Neuronal stem cell (in vitro differentiated cells): ENCODE results near the gene TMEM218.
A peak's percentile ranks its signal among the peaks of the same experiment; 100 is the strongest.

ENCODE experiments used
- DNase-seq: peaks from one replicate; pipeline ENCODE4 v3.0.0-alpha.2; 2013; ENCODE audit warnings: low spot score
- H2AFZ ChIP-seq: one replicate; pipeline ENCODE4 v1.6.1; 2013; ENCODE audit warnings: mild to moderate bottlenecking, low read length, inconsistent platforms
- H2AK5ac ChIP-seq: 2 replicates; pipeline ENCODE4 v1.6.1; 2013; ENCODE audit warnings: low read depth, mild to moderate bottlenecking, inconsistent platforms, low read length, moderate library complexity, mixed read lengths
- H2BK120ac ChIP-seq: 2 replicates; pipeline ENCODE4 v1.6.1; 2013; ENCODE audit warnings: low read depth, mild to moderate bottlenecking, inconsistent platforms, low read length, moderate library complexity, mixed read lengths
- H2BK12ac ChIP-seq: one replicate; pipeline ENCODE4 v1.6.1; 2013; ENCODE audit warnings: low read length, inconsistent platforms
- H2BK15ac ChIP-seq: 2 replicates; pipeline ENCODE4 v1.6.1; 2013; ENCODE audit warnings: mild to moderate bottlenecking, low read length, inconsistent platforms, mixed read lengths
- H2BK5ac ChIP-seq: one replicate; pipeline ENCODE4 v1.6.1; 2013; ENCODE audit warnings: inconsistent platforms, mild to moderate bottlenecking, low read length, moderate library complexity
- H3K14ac ChIP-seq: one replicate; pipeline ENCODE4 v1.6.1; 2013; ENCODE audit warnings: low read length, inconsistent platforms
- H3K18ac ChIP-seq: 2 replicates; pipeline ENCODE4 v1.6.1; 2013; ENCODE audit warnings: low read length, inconsistent platforms
- H3K23ac ChIP-seq: 2 replicates; pipeline ENCODE4 v1.6.1; 2013; ENCODE audit warnings: low read depth, mild to moderate bottlenecking, mixed read lengths, low read length, inconsistent platforms; ENCODE audit not compliant: poor library complexity
- H3K27ac ChIP-seq: replicated peaks from 3 replicates; pipeline ENCODE4 v1.5.1; 2013; ENCODE audit warnings: low read length, inconsistent platforms
- H3K27me3 ChIP-seq, 3 experiments: 2 replicates each; pipeline ENCODE4 v1.6.1; 2013; ENCODE audit warnings: low read length in 3 of 3, mild to moderate bottlenecking in 2 of 3, inconsistent platforms in 1 of 3, low read depth in 1 of 3, mixed read lengths in 1 of 3, moderate library complexity in 1 of 3; ENCODE audit not compliant: control insufficient read depth in 3 of 3, insufficient read depth in 3 of 3
- H3K36me3 ChIP-seq, 2 donors: replicated peaks in 1 of 2; 2 replicates each; pipeline ENCODE4 v1.6.1; 2013; ENCODE audit warnings: low read length in 2 of 2; ENCODE audit not compliant: control insufficient read depth in 2 of 2, insufficient read depth in 2 of 2
- H3K4ac ChIP-seq: 2 replicates; pipeline ENCODE4 v1.6.1; 2013; ENCODE audit warnings: inconsistent platforms, mild to moderate bottlenecking, low read length, moderate library complexity
- H3K4me1 ChIP-seq, 2 donors: 1 replicate in 1 of 2; 2 replicates in 1 of 2; pipeline ENCODE4 v1.6.1; 2013; ENCODE audit warnings: low read length in 2 of 2, low read depth in 1 of 2; ENCODE audit not compliant: control insufficient read depth in 2 of 2, insufficient read depth in 1 of 2
- H3K4me2 ChIP-seq: one replicate; pipeline ENCODE4 v1.6.1; 2013; ENCODE audit warnings: mild to moderate bottlenecking, low read length, inconsistent platforms; ENCODE audit not compliant: insufficient read depth, poor library complexity, severe bottlenecking
- H3K4me3 ChIP-seq, 2 donors: 2 replicates each; pipeline ENCODE4 v1.5.1; 2013; ENCODE audit warnings: low read length in 2 of 2, mild to moderate bottlenecking in 2 of 2, inconsistent platforms in 1 of 2, moderate library complexity in 1 of 2
- H3K79me1 ChIP-seq: one replicate; pipeline ENCODE4 v1.6.1; 2013; ENCODE audit warnings: low read depth, mild to moderate bottlenecking, inconsistent platforms, low read length, moderate library complexity
- H3K9ac ChIP-seq: one replicate; pipeline ENCODE4 v1.6.1; 2013; ENCODE audit warnings: mild to moderate bottlenecking, low read depth, low read length, inconsistent platforms; ENCODE audit not compliant: poor library complexity
- H3K9me3 ChIP-seq, 2 donors: replicated peaks in 1 of 2; 2 replicates each; pipeline versions ENCODE3 to v1.6.1; 2013; ENCODE audit warnings: low read length in 2 of 2, mild to moderate bottlenecking in 2 of 2, inconsistent platforms in 1 of 2, low read depth in 1 of 2, mixed read lengths in 1 of 2, moderate library complexity in 1 of 2; ENCODE audit not compliant: control insufficient read depth in 2 of 2, insufficient read depth in 1 of 2
- H4K8ac ChIP-seq: one replicate; pipeline ENCODE4 v1.6.1; 2013; ENCODE audit warnings: low read depth, mild to moderate bottlenecking, inconsistent platforms, low read length, moderate library complexity
- H4K91ac ChIP-seq: one replicate; pipeline ENCODE4 v1.6.1; 2013; ENCODE audit warnings: low read length, low read depth, mild to moderate bottlenecking, inconsistent platforms; ENCODE audit not compliant: poor library complexity
- WGBS, 2 donors: extraction: QIAGEN DNeasy Blood & Tissue Kit; methylation state at CpG; one replicate each; pipeline ENCODE4 v1.1.7; 2013; ENCODE audit warnings: missing lambda C conversion rate in 2 of 2, mixed read lengths in 1 of 2; ENCODE audit not compliant: insufficient read length in 2 of 2, insufficient replicate concordance in 1 of 2; ENCODE audit errors: extremely low coverage in 2 of 2; 5-methylcytosine and 5-hydroxymethylcytosine counted together

The TMEM218 gene

GRCh38 chr11:125100136-125100535, 11.3 kb downstream of the TMEM218 start:
- Histone ChIP-seq H3K79me1 (no peaks in the 10 kb centered on the region), H3K27ac (no peak overlapping the region), H3K4ac (no peak overlapping the region), H3K4me1 (no peaks in the 10 kb centered on the region), H3K9me3 (peaks cover 0 to 8% of the 10 kb centered on the region in 2 donors), H3K18ac (no peak overlapping the region), H3K36me3 (peaks cover 3 to 77% of the 10 kb centered on the region in 2 donors), H3K4me3 (no peak overlapping the region), H3K14ac (no peak overlapping the region), H3K27me3 (no peaks in the 10 kb centered on the region), H2BK120ac (no peak overlapping the region), H2BK15ac (no peak overlapping the region), H2BK12ac (no peak overlapping the region), H3K4me2 (no peak overlapping the region), H2AFZ (no peak overlapping the region), H2AK5ac (no peak overlapping the region), H2BK5ac (no peak overlapping the region), H3K9ac (no peak overlapping the region), H4K91ac (no peak overlapping the region), H4K8ac (no peak overlapping the region), H3K23ac (no peak overlapping the region)
- no peak for DNase-seq
- WGBS, 2 donors = no CpG with 5 or more reads among the region's 2 CpGs

- no peak overlapping the region for H2BK120ac ChIP-seq
- H3K4me3 ChIP-seq = no peak overlapping the region
- no CpG with 5 or more reads among the region's 2 CpGs for WGBS, 2 donors
- no peak overlapping the region for H3K27ac ChIP-seq
- H2AFZ ChIP-seq = no peak overlapping the region
- no peak overlapping the region for H3K4ac ChIP-seq
- no peak overlapping the region for H3K14ac ChIP-seq
- peaks cover 10 to 12% of the 10 kb centered on the region in 2 donors for H3K4me1 ChIP-seq
- H3K9me3 ChIP-seq = no peaks in the 10 kb centered on the region
- H3K18ac ChIP-seq = no peak overlapping the region
- no peaks in the 10 kb centered on the region for H3K27me3 ChIP-seq
- H4K91ac ChIP-seq = no peak overlapping the region
- H2BK12ac ChIP-seq = no peak overlapping the region
- no peak overlapping the region for H3K23ac ChIP-seq
- no peak overlapping the region for H4K8ac ChIP-seq
- H3K36me3 ChIP-seq = peaks cover 3 to 51% of the 10 kb centered on the region in 2 donors
- no peak overlapping the region for H2AK5ac ChIP-seq
- no peaks in the 10 kb centered on the region for H3K79me1 ChIP-seq
- H2BK5ac ChIP-seq = no peak overlapping the region
- no peak overlapping the region for H3K9ac ChIP-seq
- no peak for DNase-seq
- no peak overlapping the region for H2BK15ac ChIP-seq
- H3K4me2 ChIP-seq = no peak overlapping the region
These were observed 16.7 kb downstream of the TMEM218 start for GRCh38 chr11:125094731-125095130.

GRCh38 chr11:125093502-125093901, 17.9 kb downstream of the TMEM218 start:
- no peak overlapping the region for H3K14ac ChIP-seq
- no peak overlapping the region for H3K9ac ChIP-seq
- no peak overlapping the region for H4K8ac ChIP-seq
- H3K4me1 ChIP-seq = peaks cover 10 to 12% of the 10 kb centered on the region in 2 donors
- H2AFZ ChIP-seq = no peak overlapping the region
- H2AK5ac ChIP-seq = no peak overlapping the region
- H3K18ac ChIP-seq = no peak overlapping the region
- no peak overlapping the region for H2BK120ac ChIP-seq
- H3K9me3 ChIP-seq = no peaks in the 10 kb centered on the region
- no peak overlapping the region for H2BK15ac ChIP-seq
- no peak overlapping the region for H2BK12ac ChIP-seq
- H3K79me1 ChIP-seq = no peaks in the 10 kb centered on the region
- no peaks in the 10 kb centered on the region for H3K27me3 ChIP-seq
- H3K27ac ChIP-seq = no peak overlapping the region
- peaks cover 3 to 43% of the 10 kb centered on the region in 2 donors for H3K36me3 ChIP-seq
- no peak overlapping the region for H3K4ac ChIP-seq
- no peak overlapping the region for H3K23ac ChIP-seq
- DNase-seq = no peak
- no CpG with 5 or more reads among the region's 4 CpGs for WGBS, 2 donors
- no peak overlapping the region for H3K4me3 ChIP-seq
- no peak overlapping the region for H2BK5ac ChIP-seq
- no peak overlapping the region for H3K4me2 ChIP-seq
- H4K91ac ChIP-seq = no peak overlapping the region

- Histone ChIP-seq H2AFZ (no peak overlapping the region), H3K4me3 (no peak overlapping the region), H3K27ac (no peak overlapping the region), H4K91ac (no peak overlapping the region), H3K36me3 (peaks cover 3 to 36% of the 10 kb centered on the region in 2 donors), H2BK5ac (no peak overlapping the region), H3K27me3 (no peaks in the 10 kb centered on the region), H3K14ac (no peak overlapping the region), H3K23ac (no peak overlapping the region), H2BK15ac (no peak overlapping the region), H4K8ac (peak overlapping the region; percentile 20), H3K4me1 (peaks cover 10 to 12% of the 10 kb centered on the region in 2 donors), H3K79me1 (no peaks in the 10 kb centered on the region), H3K9me3 (no peaks in the 10 kb centered on the region), H3K4me2 (no peak overlapping the region), H3K4ac (no peak overlapping the region), H2BK12ac (no peak overlapping the region), H3K9ac (no peak overlapping the region), H2BK120ac (no peak overlapping the region), H3K18ac (no peak overlapping the region), H2AK5ac (no peak overlapping the region)
- no peak for DNase-seq
- no CpG with 5 or more reads among the region's 6 CpGs for WGBS, 2 donors
These were observed 18.8 kb downstream of the TMEM218 start for GRCh38 chr11:125092669-125093068.
